Uterus (tissue), 2 donors: ENCODE measurements around the gene DOCK6.
A peak's percentile ranks its signal among the peaks of the same experiment; 100 is the strongest.

Experiments used
- POLR2A ChIP-seq, 2 donors: fragments of 450-650 bp; IDR thresholded peaks; one replicate each; pipeline ENCODE4 v1.6.1; 2016; ENCODE audit warnings: antibody characterized with exemption in 2 of 2, mild to moderate bottlenecking in 1 of 2, moderate library complexity in 1 of 2
- TF ChIP-seq, protein P1 (sequence below), 4 experiments: fragments of 200-600 bp in 2 of 4; fragments of 450-650 bp in 2 of 4; sonication (generic) in 2 of 4; IDR thresholded peaks; one replicate each; pipeline ENCODE4 v1.5.1; 2016 to 2019; ENCODE audit warnings: antibody characterized with exemption in 4 of 4, mild to moderate bottlenecking in 2 of 4, moderate library complexity in 1 of 4

DNA sequence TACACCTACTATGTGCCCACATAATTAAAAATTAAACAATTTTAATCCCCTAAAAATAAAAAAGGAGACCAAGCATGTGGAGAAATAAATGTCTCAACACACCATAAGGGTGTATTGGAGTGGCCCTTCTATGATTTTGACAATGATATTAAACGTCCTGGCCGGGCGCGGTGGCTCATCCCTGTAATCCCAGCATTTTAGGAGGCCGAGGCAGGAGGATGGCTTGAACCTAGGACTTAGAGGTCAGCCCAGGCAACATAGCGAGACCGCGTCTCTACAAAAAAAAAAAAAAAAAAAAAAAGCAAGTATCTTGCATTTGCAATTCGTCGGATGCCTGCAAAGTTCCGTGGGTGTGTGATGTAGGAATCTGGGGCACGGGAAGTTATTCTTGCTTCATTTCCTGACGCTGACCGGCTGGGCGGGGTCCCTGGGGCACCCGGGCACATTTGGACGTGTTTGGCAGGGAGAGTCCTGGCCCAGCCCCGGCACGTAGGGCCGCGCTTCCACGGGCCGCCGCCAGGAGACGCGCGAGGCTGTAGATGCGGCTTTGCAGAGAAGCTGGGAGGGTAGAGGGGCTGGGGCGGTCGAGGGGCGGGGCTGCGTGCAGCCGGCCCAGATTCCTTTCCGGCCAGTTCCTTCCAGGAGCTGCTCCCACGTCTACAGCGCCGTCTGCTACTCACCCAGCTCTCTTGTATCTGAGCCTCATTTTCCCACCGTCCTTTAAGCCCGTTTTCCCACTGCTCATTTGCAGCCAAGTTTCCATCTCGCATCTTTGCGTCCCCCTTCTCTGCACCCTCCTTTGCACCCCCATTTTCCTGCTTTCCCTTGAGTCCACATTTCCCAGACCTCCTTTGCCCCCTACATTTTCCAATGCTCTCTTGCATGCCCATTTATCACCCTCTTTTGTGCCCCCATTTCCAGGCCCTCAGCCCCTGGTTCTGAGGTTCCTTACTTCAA, 31.4 kb upstream of the DOCK6 start:
- TF ChIP-seq, protein P1, sequence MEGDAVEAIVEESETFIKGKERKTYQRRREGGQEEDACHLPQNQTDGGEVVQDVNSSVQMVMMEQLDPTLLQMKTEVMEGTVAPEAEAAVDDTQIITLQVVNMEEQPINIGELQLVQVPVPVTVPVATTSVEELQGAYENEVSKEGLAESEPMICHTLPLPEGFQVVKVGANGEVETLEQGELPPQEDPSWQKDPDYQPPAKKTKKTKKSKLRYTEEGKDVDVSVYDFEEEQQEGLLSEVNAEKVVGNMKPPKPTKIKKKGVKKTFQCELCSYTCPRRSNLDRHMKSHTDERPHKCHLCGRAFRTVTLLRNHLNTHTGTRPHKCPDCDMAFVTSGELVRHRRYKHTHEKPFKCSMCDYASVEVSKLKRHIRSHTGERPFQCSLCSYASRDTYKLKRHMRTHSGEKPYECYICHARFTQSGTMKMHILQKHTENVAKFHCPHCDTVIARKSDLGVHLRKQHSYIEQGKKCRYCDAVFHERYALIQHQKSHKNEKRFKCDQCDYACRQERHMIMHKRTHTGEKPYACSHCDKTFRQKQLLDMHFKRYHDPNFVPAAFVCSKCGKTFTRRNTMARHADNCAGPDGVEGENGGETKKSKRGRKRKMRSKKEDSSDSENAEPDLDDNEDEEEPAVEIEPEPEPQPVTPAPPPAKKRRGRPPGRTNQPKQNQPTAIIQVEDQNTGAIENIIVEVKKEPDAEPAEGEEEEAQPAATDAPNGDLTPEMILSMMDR (IDR thresholded peaks at IDR 0.05) = peak; percentile 99
- TF ChIP-seq POLR2A (IDR thresholded peaks at IDR 0.05) = peak in 1 of 2 donors; percentile 27
